Natural killer cell (primary cell): Measurements from ENCODE around the gene NDUFB6. TPM values are rescaled to one million over a fixed set of nuclear protein-coding genes. Genes with fewer than 3 reads are reported as not detected.

ENCODE experiments used
- ATAC-seq, 3 donors: fragments of 150-1000 bp in 2 of 3; fragments of 200-7000 bp in 1 of 3; cut with Tn5 transposase; 1 replicate in 1 of 3; 2 replicates in 2 of 3; pipeline ENCODE4 v1.10.0; 2021; ENCODE audit warnings: mild to moderate bottlenecking in 2 of 3, moderate library complexity in 2 of 3
- DNase-seq, 2 donors: peaks; one replicate each; pipeline versions ENCODE4 v3.0.0 to v3.0.0-alpha.2; 2013 to 2021; ENCODE audit warnings: mixed read lengths in 1 of 2
- H3K27ac ChIP-seq: one replicate; pipeline ENCODE4 v1.5.1; 2013; ENCODE audit warnings: mild to moderate bottlenecking, low read length
- H3K27me3 ChIP-seq: one replicate; pipeline ENCODE4 v1.6.1; 2013; ENCODE audit warnings: low read length; ENCODE audit not compliant: control insufficient read depth, insufficient read depth
- H3K36me3 ChIP-seq: one replicate; pipeline ENCODE4 v1.6.1; 2013; ENCODE audit warnings: low read length; ENCODE audit not compliant: control insufficient read depth, insufficient read depth
- H3K4me1 ChIP-seq: one replicate; pipeline ENCODE4 v1.6.1; 2013; ENCODE audit warnings: low read length; ENCODE audit not compliant: control insufficient read depth, insufficient read depth
- H3K4me3 ChIP-seq: one replicate; pipeline ENCODE4 v1.5.1; 2013; ENCODE audit warnings: low read length
- H3K9me3 ChIP-seq: one replicate; pipeline ENCODE4 v1.6.1; 2013; ENCODE audit warnings: low read length; ENCODE audit not compliant: control insufficient read depth, insufficient read depth
- H3K27ac Mint-ChIP-seq, 2 donors: one replicate each; pipeline ENCODE4 v1.8.0; 2022; ENCODE audit warnings: mild to moderate bottlenecking in 2 of 2, mixed read lengths in 2 of 2, moderate library complexity in 1 of 2
- H3K27me3 Mint-ChIP-seq, 2 donors: one replicate each; pipeline ENCODE4 v1.8.0; 2022; ENCODE audit warnings: low read depth in 2 of 2, mixed read lengths in 2 of 2
- H3K36me3 Mint-ChIP-seq: one replicate; pipeline ENCODE4 v1.8.0; 2022; ENCODE audit warnings: mixed read lengths
- H3K4me1 Mint-ChIP-seq, 2 donors: one replicate each; pipeline ENCODE4 v1.8.0; 2022; ENCODE audit warnings: mixed read lengths in 2 of 2
- H3K4me3 Mint-ChIP-seq: one replicate; pipeline ENCODE4 v1.8.0; 2022; ENCODE audit warnings: mild to moderate bottlenecking, moderate library complexity, mixed read lengths
- H3K9me3 Mint-ChIP-seq, 2 donors: one replicate each; pipeline ENCODE4 v1.8.0; 2022; ENCODE audit warnings: mixed read lengths in 2 of 2
- CTCF ChIP-seq: fragments of 200-600 bp; IDR thresholded peaks from one replicate; pipeline ENCODE4 v1.8.0; 2022; ENCODE audit warnings: antibody characterized with exemption
- WGBS: methylation state at CpG from one replicate; pipeline ENCODE4 v1.1.7; 2013; ENCODE audit warnings: missing lambda C conversion rate; ENCODE audit not compliant: insufficient coverage; 5-methylcytosine and 5-hydroxymethylcytosine counted together
- intact Hi-C: fragments of 100-400 bp; cut with micrococcal nuclease; formaldehyde crosslinking; loops from one replicate; pipeline ENCODE4 v1.14.2; 2022
- total RNA-seq, 4 donors: library from RNA; stranded (reverse); fragments of 120-200 nt in 1 of 4; gene quantifications; one replicate each; pipeline versions ENCODE4 v1.2.3 to v1.2.4, GENCODE V29; 2013 to 2022

The NDUFB6 gene
- total RNA-seq, 3 donors from 2014 or later (not counting 1 experiment from before 2014, with no cell fraction given), result 12.6 to 14.6 (median 13.3) TPM

DNA sequence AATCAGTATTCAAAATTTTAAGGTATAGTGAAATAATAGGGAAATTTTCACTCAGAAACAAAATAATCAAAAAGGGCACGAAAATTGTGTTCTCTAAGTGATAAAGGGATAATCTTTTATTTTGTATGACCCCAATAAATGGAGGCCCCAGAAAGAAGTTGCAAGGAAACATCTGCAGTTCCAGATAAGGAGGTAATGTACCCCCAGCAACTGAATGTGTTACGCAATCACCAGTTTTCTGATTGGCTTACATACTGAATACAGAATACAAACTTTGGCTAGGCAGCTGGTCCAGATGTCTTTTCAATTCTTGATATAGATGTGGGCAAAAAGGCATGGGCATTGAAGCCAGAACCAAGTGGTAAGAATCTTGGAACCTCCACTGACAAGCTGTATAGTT lies 18.9 kb downstream of the NDUFB6 start:
- Histone ChIP-seq H3K27me3 (no peaks in the 10 kb centered on the region), H3K4me1 (peaks cover 24% of the 10 kb centered on the region), H3K27ac (no peak overlapping the region), H3K4me3 (no peak overlapping the region), H3K36me3 (no peaks in the 10 kb centered on the region), H3K9me3 (no peaks in the 10 kb centered on the region)
- H3K36me3 Mint-ChIP-seq, result no peaks in the 10 kb centered on the region
- intact Hi-C loops, result loop anchor here (10.0 kb wide), 1 partner anchor 741 kb away; the partner anchor contains the start of gene NFX1
- H3K27ac Mint-ChIP-seq, result peak overlapping the region; percentile 28 to 97
- 51% methylated on average over 2 of the region's 2 CpGs for WGBS
- DNase-seq (no peak), ATAC-seq (no peak)
- no peaks in the 10 kb centered on the region for H3K9me3 Mint-ChIP-seq
- H3K4me1 Mint-ChIP-seq, result peaks cover 35 to 41% of the 10 kb centered on the region in 2 donors
- TF ChIP-seq CTCF, result no peak
- no peak overlapping the region for H3K4me3 Mint-ChIP-seq
- no peaks in the 10 kb centered on the region for H3K27me3 Mint-ChIP-seq

GRCh38 chr9:32552172-32552872 lies 20.6 kb downstream of the NDUFB6 start, which contains the start of the genes SMIM27 and TOPORS:
SMIM27 (plus strand) TSS chr9:32552327; CDS start chr9:32552435, 108 bp downstream.
TOPORS (minus strand) TSS chr9:32552586; CDS start chr9:32552436, 150 bp downstream.
- H3K9me3 Mint-ChIP-seq, result no peaks in the 10 kb centered on the region
- peaks cover 38 to 41% of the 10 kb centered on the region in 2 donors for H3K4me1 Mint-ChIP-seq
- H3K27ac Mint-ChIP-seq, result peak within 1 kb of the TSS; percentile 97 to 99
- peak within 1 kb of the TSS; percentile 92 for H3K4me3 ChIP-seq
- no peak for TF ChIP-seq CTCF
- H3K36me3 Mint-ChIP-seq, result no peaks in the 10 kb centered on the region
- intact Hi-C loops, result loop anchor here (1.0 to 10.0 kb wide), 2 partner anchors 20 to 742 kb away; partner anchors contain the start of gene NFX1
- no peaks in the 10 kb centered on the region for H3K27me3 Mint-ChIP-seq
- H3K4me3 Mint-ChIP-seq, result peak within 1 kb of the TSS; percentile 98
- no peaks in the 10 kb centered on the region for H3K36me3 ChIP-seq
- under 1% methylated on average over 46 of the region's 46 CpGs for WGBS
- peak within 1 kb of the TSS; percentile 95 for H3K27ac ChIP-seq
- no peaks in the 10 kb centered on the region for H3K27me3 ChIP-seq
- DNase-seq (peak; percentile 83 to 95), ATAC-seq (peak; percentile 63 to 80 (median 68))
- peaks cover 24% of the 10 kb centered on the region for H3K4me1 ChIP-seq
- no peaks in the 10 kb centered on the region for H3K9me3 ChIP-seq

DNA sequence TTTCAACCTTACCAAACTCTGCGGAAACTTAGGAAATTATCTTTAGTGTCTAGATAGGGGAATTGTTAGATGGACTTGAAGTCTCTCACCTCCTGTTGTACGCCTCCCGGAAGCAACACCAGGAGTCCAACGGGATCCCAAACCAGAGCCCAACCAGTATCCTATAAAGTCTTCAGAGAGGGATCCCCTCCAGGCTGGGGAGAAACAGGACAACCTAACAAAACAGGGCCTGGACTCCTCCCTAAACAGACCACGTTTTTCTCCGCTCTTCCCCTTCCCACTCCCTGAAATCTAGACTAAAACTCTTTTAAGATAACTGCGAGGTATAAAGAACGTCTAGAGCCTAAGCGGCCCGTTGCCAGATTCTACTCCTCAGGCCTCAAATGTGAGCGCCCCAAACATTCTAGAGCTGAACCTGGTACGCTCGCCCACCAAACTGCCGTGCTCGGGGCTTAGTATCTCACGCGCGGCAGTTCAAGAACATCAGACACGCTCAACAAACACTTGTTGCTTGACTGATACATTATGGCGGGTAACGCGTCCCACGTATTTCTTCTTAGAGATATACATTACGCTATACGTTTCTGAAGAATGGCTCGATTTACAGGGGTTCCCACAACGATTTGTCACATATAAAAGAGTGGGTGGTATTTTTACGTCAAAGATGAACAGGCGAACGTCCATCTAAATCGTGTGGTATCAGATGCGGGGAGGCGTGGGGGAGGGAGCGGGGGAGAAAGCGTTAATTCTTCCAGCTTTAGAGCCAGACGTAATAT lies 21.5 kb downstream of the NDUFB6 start:
- H3K27me3 Mint-ChIP-seq, result no peaks in the 10 kb centered on the region
- Histone ChIP-seq H3K27me3 (no peaks in the 10 kb centered on the region), H3K27ac (peak overlapping the region; percentile 95), H3K4me1 (peaks cover 24% of the 10 kb centered on the region), H3K36me3 (no peaks in the 10 kb centered on the region), H3K4me3 (peak overlapping the region; percentile 92), H3K9me3 (no peaks in the 10 kb centered on the region)
- ATAC-seq (peak; percentile 4 to 14 (median 10)), DNase-seq (peak; percentile 37 to 72)
- H3K4me3 Mint-ChIP-seq, result peak overlapping the region; percentile 98
- H3K4me1 Mint-ChIP-seq, result peaks cover 38 to 46% of the 10 kb centered on the region in 2 donors
- TF ChIP-seq CTCF, result no peak
- intact Hi-C loops, result loop anchor here (1.0 to 10.0 kb wide), 2 partner anchors 21 to 743 kb away; partner anchors contain the start of gene NFX1
- peak overlapping the region; percentile 97 to 99 for H3K27ac Mint-ChIP-seq
- H3K36me3 Mint-ChIP-seq, result no peaks in the 10 kb centered on the region
- WGBS, result under 1% methylated on average over 36 of the region's 36 CpGs
- no peaks in the 10 kb centered on the region for H3K9me3 Mint-ChIP-seq
